DMS114 treated with DMSO at 0.1 percent for 48 hours (cell line): ENCODE measurements around the gene TAOK1.
"Not testable (repeated sequence)": the region's sequence is repeated elsewhere in the genome, so short reads cannot be mapped to it uniquely, and the experiment has no call there.

ENCODE experiments used
- DNase-seq: peaks from one replicate; lab custom pipeline; 2025; ENCODE audit not compliant: unreplicated experiment; lab: John Stamatoyannopoulos, UW

TAOK1 gene

DNA sequence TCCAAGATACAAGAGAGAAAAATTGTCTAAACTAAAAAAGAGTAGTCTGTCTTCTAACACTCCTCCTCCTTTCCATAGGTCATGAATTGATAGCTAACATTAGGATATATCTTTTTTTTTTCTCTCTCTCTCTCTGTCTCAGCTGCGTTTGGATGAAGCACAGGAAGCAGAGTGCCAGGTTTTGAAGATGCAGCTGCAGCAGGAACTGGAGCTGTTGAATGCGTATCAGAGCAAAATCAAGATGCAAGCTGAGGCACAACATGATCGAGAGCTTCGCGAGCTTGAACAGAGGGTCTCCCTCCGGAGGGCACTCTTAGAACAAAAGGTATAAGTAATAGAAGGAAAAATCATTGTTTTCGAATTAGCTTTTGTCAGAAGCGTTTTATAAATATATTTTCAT is 143.8 kb downstream of the TAOK1 start:
- no peak for DNase-seq

DNA sequence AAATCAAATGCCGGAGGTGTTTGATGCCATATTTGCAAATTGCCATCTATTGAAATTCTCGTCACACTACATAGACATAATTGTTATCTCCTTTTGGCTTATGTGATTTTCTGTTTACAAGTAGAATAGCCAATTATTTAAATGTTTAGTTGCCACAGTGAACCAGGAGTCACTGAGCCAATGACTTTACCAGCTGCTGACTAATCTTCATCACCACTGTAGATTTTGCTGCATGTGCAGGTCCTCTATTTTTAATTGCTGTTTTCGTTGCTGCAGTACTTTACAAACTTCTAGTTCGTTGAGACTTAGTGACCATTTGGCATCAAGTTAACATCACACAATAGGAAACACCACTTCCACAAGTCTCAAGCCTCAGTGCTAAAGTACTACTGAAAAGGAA is 153.9 kb downstream of the TAOK1 start:
- no peak for DNase-seq

DNA sequence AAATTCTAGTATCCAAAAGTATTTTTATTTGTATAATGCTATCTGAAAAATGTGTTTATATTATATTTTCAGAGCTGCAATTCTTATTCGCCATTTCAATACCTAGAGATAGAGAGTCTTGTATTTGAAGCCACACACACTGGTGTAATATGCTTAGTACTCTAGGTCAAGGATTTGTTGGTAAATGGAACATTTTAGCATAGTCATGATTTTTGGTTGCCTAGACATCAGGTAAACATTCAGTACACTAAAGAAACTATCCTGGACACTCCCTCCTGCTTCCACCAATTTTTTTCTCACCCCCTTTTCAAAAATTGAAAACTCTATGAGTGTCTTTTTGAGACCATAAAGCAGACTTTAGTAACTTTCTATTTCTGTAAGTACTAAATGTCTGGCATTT is 155.9 kb downstream of the TAOK1 start:
- DNase-seq = no peak

DNA sequence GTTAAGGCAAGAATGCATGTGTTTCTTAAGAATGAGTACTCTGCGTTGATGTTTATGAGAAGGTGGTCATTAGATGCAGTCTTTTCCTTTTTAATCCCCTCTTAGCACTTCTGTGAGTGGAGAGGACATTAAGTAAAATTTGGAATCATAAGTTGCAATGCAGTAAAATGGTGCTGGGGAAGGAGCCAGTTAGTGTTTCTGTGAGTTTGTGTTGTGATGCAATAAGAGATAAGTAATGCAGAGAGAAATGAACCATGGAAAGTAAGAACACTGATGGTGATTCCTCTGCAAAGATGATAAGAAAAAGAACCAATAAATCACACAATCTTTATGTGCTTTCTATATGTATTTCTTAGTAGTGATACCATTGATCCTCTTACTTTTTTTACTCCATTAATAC is 156.7 kb downstream of the TAOK1 start:
- DNase-seq = no peak

DNA sequence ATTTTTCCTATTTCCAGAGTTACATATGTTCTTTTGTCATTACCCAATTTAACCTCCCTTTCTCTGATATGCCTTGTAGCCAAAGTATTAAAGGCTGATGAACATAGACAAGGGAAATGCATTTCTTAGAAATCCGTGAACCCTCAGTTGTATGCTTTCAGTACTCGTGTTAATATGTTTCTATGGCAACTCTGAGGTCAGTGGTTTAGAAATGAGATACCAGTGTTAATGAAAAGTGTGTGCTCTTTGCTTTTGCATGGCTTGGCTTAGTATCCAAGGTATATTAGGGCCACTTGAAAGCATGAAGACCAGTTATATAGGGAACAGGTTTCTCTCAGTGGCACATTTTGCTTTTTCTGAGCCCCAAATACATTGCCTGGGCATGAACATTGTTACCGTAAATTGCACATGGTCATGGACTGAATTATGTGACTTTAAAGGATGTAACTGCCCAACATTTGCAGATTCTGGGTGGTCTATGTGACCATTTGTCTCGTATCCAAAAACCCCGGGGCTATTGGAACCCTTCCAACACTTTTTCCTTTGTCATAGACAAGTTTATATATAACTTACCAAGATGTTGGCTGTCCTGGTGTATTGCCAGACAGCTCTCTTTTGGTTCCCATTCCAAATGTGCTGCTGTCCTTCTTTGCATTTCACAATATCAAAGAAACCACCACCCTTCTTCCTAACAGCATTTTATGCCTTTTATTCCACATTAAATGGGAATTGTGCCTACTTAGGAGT is 159.2 kb downstream of the TAOK1 start:
- DNase-seq = no peak

DNA sequence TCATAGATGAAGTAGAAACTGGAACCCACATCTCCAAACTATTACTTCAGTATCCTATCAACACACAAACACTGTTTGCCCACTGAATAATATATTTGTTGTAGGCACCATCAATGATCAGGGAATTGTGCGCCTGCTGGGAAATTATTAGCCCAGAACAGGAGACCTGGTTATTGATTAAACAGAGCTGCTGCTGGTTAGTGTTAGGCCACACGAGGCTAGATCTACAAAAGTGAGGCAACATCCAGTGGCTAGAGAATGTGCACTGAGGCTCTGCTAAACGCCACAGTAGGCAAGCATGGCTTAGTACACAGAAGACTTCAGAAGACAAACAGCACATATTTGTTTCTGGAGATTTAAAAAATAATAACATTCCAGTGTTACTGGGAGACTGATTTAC is 165.7 kb downstream of the TAOK1 start:
- no peak for DNase-seq

DNA sequence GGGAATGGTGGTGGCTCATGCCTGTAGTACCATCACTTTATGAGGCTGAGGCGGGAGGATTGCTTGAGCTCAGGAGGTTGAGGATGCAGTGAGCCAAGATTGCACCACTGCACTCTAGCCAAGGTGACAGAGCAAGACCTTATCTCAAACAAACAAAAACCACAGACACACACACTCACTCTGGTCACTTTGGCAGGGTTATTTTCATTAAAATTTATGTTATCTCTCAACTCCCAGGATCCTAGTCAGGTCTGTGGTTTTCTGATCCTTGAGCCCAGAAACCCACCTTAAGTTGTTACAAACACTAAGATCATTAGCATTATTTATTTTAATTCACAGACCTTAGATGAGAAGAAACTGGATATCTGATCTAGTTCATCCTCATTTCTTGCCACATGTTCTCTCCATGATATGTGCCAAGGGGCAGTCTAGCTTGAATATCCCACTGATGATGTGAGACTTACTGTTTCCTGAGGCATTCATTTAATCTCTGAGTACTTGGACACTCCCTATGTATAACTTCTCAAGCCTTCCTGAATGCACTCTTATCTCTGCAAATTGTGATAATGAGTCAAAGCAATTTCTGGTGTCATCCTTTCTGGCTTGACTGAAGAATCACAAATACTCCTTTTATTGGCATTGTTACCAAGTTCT is 167.0 kb downstream of the TAOK1 start:
- DNase-seq = no peak

DNA sequence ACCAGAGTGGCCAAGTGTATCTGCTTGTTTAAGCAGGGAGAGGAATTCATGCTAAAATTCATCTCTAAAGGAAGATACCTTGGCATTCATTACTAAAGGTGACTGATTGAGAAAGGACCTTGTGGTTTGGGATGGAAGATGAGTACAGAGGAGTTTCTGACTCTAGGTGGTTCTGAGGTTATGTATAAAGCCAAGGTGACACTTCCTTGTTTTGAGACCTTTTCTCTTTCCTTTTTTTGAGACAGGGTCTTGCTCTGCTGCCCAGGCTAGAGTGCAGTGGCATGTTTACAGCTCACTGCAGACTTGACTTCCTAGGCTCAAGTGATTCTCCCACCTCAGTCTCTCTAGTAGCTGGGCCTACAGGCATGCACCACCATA is 167.6 kb downstream of the TAOK1 start:
- no peak for DNase-seq

DNA sequence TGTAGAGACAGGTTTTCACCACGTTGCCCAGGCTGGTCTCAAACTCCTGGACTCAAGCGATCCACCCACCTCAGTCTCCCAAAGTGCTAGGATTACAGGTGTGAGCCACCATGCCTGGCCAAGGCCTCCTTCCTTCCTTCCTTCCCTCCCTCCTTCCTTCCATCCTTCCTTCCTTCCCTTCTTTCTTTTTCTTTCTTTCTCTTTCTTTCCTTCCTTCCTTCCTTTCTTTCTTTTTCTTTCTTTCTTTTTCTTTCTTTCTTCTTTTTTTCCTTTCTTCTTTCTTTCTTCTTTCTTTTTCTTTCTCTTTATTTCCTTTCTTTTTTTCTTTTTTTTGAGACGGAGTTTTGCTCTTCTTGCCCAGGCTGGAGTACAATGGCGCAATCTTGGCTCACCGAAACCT is 168.0 kb downstream of the TAOK1 start:
- DNase-seq = not testable (repeated sequence)

DNA sequence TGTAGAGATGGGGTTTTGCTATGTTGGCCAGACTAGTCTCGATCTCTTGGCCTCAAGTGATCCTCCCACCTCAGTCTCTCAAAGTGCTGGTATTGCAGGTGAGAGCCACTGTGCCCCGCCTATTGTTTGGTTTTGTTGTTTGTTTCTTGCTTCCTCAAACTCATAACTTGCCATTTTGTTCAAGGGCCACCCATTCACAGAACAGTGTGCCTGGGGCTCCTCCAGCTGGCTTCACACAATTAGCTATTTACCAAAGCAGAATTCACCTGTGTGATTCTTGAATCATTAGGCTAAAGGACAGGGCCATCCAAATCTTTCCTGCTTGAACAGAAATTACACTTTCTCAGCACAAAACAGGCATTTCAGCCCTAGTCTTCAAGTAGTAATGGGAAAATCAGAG is 169.5 kb downstream of the TAOK1 start:
- DNase-seq = no peak

DNA sequence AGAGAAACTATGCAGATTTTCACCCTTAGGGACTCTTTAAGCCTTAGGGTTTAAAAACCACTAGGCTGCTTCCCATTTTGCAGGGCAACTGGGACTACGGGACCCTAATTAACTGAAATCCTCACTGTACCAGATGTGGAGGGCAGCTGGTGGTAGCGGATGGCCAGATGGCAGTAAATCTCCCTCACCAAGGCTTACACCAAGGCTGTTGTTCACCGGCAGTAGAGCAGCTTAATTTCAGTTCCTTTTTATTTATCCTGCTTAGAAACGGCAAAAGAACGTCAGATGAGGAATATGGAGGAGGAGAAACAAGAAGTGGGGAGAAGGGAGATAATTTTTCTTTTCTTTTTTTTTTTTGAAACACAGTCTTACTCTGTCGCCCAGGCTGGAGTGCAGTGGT is 170.2 kb downstream of the TAOK1 start:
- DNase-seq = no peak

DNA sequence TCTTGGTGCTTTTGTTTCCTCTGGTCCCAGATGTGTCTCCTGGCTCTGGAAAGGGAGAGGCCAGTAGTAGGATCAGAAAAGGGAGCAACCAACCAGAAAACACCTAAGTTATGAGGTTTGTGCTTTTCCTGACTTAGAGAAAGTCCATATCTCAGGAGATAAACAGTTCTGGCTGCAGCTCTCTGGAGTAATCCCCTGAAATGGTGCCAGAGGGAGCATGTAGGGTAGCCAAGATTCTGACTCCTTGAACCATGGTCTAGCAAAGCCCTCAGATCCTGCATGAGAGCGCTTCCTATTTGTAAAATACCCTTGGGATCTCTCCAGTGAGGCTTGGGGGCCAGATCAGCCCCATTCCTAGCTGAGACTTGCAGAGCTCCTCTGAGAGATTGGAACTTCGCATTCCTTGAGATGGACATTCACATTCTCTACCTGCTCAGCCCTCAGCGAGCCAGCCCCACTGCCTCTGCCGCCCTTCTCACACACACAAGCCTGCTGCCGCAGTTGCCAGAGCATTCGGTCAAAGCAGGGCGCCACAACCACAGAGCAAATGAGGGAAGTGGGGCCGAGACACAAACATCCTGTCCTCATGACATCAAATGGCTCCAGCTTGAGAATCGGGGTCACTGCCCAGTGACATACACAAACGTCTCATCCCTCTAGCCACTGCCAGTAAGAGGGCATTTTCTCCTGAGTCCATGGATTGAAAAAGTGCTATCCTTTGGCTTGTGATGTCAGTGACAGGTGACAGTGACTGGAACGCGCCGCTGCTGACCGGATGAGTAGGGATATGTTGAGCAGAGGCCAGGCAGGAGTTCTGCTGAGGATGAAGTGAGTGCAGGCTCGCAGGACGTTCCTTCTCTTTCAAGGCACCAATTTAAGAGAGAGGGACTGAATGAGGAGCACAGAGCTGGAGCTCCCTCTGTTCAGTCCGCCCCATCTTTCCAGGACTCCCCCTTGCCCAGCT is 171.7 kb downstream of the TAOK1 start:
- no peak for DNase-seq

DNA sequence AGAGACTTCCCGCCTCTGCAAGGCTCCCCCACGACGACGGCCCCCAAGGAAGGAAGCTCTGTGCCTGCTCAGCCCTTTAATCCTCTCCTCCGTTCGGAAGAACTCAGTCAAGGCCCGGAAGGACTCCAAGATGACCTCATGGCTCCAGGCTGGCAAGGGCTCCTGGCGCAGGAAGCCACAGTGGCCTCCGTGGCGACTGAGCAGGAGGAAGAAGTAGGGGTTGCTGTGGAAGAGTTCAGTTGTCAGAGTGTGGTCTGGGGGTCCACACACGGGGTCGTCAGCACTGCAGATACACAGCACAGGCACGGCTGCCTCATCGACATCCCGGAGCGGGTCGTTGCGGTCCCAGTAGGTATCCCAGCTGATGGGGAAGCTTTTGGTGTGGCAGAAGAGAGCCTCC is 172.5 kb downstream of the TAOK1 start:
- no peak for DNase-seq

DNA sequence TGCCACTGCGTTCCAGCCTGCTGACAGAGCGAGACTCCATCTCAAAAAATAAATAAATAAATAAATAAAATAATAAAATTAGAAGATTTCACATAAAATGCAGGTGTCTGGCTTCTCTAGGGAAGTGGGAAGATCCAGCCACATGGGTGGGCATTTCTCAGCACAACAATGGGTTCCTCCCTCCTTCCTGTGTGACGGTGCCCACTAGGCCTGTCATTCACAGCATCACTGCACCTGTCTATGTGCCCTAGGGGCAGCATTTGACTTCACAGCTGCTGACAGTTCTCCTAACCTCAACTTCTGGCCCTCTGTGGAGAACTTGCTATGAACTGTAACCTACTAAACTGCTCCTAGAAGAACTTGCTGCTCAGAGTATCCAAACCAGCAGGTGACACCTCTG is 173.7 kb downstream of the TAOK1 start:
- no peak for DNase-seq

DNA sequence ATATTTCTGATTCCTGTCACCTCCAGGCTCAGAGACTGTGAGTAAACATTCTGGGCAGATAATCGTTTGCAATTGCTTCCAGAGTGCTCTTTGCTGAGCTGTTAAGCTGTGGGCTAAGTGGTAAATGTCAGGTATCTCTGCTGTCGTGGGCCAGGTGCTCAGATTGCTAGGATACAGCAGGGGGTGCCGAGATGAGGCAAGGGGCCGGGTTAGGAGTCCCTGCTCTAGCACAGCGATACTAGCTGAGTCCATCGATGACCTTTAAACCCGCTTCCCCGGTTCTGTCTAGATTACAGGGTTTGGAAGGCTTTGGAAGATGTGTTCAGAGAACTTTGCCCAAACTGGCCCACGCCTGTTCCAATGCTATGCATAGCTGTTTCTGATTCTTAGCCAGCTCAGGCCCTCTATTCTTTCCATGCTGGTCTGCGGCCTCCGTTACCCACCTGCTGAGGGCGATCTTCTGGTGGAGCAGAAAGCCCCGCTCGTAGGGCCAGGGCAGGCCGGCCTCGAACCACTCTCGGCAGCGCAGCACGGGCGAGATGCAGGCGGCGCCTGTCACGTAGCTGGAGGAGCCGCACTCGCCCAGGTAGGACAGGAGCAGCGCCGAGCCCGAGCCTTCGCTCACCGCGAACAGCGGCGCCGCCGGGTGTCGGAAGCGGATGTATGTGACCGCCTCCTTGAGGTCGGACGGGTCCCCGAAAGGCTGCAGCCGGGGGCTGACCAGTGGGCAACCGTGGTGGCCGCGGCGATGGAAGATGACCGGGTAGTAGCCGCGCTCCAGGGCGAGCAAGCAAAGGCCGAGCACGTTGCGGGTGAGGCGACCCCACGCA is 175.7 kb downstream of the TAOK1 start:
- no peak for DNase-seq

DNA sequence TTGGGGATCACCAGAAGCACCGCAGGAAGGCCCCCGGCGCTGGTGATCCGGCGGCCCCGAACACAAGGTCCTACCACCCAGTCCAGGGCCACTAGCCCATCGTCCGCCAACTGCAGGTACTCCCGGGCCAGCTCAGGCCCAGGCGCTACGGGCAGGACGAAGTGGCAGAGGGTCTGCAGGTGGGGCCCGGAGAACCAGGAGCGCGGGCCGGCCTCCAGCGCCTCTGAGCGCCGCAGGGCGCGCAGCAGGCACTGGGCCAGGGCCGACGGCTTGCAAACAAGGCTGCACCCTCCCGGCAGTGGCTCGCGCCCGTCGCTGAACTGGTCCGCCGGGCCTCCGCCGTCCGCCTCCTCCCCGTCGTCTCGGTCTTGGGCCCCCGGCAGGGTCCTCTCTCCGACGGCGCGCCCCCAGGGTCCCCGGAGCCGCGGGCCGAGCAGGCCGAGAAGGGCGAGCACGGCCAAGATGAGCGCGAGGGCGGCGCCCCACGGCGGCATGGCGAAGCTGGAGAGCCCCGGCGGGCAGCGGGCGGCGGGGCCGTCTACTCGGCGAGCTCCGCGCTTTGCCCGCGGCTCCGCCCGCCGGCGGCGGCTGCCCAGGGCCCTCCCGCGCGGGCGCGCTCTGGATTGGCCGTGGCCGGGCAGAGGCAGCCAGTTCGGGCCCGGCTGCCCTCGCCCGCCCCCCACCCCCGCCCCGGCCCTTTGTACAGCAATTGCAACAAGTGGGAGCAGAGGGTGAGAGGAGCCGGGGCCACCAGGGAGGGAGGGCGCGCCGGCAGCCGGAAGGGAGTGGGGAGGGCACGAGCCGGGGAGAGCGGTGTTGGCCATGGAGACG is 176.5 kb downstream of the TAOK1 start, which contains the start of gene ABHD15:
Gene ABHD15 (minus strand): TSS at position 565 of the 831 bp plus-strand sequence. CDS start 71 bp downstream, at position 494.
- DNase-seq = no peak

DNA sequence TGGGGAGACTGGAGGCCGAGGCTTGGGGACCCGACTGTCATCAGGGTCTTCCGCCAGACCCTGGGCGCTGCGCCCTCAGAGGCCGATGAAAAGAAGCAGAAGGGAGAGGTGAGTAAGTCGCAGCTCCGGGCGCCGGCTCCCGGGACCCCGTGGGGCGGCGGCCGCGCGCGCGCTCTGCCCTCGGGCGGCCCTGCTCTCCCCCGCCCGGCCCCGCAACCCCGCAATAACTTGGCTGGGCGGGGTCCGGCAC is 177.1 kb downstream of the TAOK1 start:
- DNase-seq = no peak

DNA sequence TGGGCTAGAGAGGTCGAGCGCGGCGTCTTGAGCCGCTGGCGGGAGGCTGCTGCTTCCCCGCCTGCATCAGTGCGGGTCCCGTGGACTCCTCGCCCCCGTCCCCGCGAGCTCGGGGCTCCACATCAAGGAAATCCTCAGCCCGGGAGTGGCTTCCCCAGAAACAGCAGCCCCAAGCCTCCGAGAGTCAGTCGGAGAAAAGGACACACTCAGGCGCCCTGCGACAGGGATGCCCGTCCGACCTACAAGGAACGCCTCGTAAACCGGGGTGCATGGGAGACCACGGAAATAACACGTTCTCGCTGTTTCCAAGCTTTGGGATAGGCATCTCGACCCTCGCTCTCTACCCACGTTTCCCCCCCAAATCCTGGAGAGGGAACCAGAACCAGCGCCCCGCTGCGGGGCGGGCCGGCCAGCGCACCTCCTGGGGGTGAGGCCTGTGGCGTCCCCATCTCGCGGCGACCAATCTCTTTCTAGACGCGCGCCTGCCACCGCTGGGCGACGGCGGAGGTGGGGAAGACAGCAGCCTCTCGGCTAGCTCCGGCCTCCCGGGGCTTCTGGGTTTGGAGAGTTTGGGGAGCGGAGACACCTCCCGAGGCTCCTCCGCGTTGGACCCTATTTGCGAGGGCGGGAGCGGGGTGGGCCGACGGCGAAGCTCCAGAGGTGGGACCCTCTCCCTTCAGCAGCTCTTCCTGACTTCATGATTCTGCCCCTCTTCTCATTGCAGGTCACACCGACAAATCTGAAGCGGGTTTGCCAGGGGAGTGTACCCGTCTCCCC is 177.6 kb downstream of the TAOK1 start:
- peak; percentile 49 for DNase-seq
